CD14-positive monocyte (primary cell): ENCODE data around the gene PUS7. TPM values are rescaled to one million over a fixed set of nuclear protein-coding genes. Genes with fewer than 3 reads are reported as not detected.

ENCODE experiments used
- DNase-seq, 3 donors: peaks; one replicate each; pipeline ENCODE4 v3.0.0-alpha.2; 2011 to 2022
- H2AFZ ChIP-seq: 2 replicates; pipeline ENCODE4 v1.6.0; 2012; ENCODE audit warnings: mild to moderate bottlenecking, low read depth, low read length, inconsistent platforms; ENCODE audit not compliant: insufficient read depth, poor library complexity, severe bottlenecking
- H3K27ac ChIP-seq, 2 donors: 1 replicate in 1 of 2; 2 replicates in 1 of 2; pipeline ENCODE4 v1.5.1; 2012 to 2013; ENCODE audit warnings: low read length in 2 of 2, control low read depth in 1 of 2, inconsistent platforms in 1 of 2, low read depth in 1 of 2, mild to moderate bottlenecking in 1 of 2
- H3K27me3 ChIP-seq, 2 donors: one replicate each; pipeline versions ENCODE4 v1.6.0 to v1.6.1; 2011 to 2013; ENCODE audit warnings: low read length in 2 of 2; ENCODE audit not compliant: control insufficient read depth in 2 of 2, insufficient read depth in 2 of 2
- H3K36me3 ChIP-seq, 2 donors: replicated peaks in 1 of 2; 1 replicate in 1 of 2; 2 replicates in 1 of 2; pipeline versions ENCODE4 v1.5.1 to v1.6.1; 2012 to 2013; ENCODE audit warnings: low read length in 2 of 2, control low read depth in 1 of 2, inconsistent platforms in 1 of 2, mild to moderate bottlenecking in 1 of 2; ENCODE audit not compliant: insufficient read depth in 2 of 2, control insufficient read depth in 1 of 2
- H3K4me1 ChIP-seq, 2 donors: 1 replicate in 1 of 2; 2 replicates in 1 of 2; pipeline versions ENCODE4 v1.5.1 to v1.6.1; 2012 to 2013; ENCODE audit warnings: low read length in 2 of 2, control low read depth in 1 of 2, inconsistent platforms in 1 of 2, mild to moderate bottlenecking in 1 of 2, moderate library complexity in 1 of 2; ENCODE audit not compliant: insufficient read depth in 2 of 2, control insufficient read depth in 1 of 2
- H3K4me2 ChIP-seq: replicated peaks from 2 replicates; pipeline ENCODE3; 2012; ENCODE audit warnings: low read length, moderate library complexity, mild to moderate bottlenecking; ENCODE audit not compliant: poor library complexity, severe bottlenecking; ENCODE audit errors: extremely low read depth
- H3K4me3 ChIP-seq, 3 experiments: fragments of 200-600 bp in 1 of 3; sonication (generic) in 1 of 3; replicated peaks in 1 of 3; 1 replicate in 2 of 3; 2 replicates in 1 of 3; pipeline ENCODE4 v1.5.1; 2011 to 2013; ENCODE audit warnings: low read length in 3 of 3, mild to moderate bottlenecking in 3 of 3, control low read depth in 2 of 3, low read depth in 2 of 3, inconsistent platforms in 1 of 3, moderate library complexity in 1 of 3
- H3K79me2 ChIP-seq: 2 replicates; pipeline ENCODE4 v1.6.0; 2012; ENCODE audit warnings: mild to moderate bottlenecking, control low read depth, inconsistent platforms, low read length, moderate library complexity; ENCODE audit not compliant: insufficient read depth
- H3K9ac ChIP-seq: 2 replicates; pipeline ENCODE4 v1.6.0; 2017; ENCODE audit warnings: low read length, mild to moderate bottlenecking; ENCODE audit not compliant: insufficient read depth, poor library complexity, severe bottlenecking
- H3K9me3 ChIP-seq, 2 donors: replicated peaks in 1 of 2; 1 replicate in 1 of 2; 2 replicates in 1 of 2; pipeline versions ENCODE4 v1.5.1 to v1.6.1; 2012 to 2013; ENCODE audit warnings: low read length in 2 of 2, control low read depth in 1 of 2; ENCODE audit not compliant: control insufficient read depth in 1 of 2, insufficient read depth in 1 of 2
- H4K20me1 ChIP-seq: 2 replicates; pipeline ENCODE4 v1.6.0; 2012; ENCODE audit warnings: mild to moderate bottlenecking, low read length, control low read depth, moderate library complexity; ENCODE audit not compliant: insufficient read depth
- H3K27ac Mint-ChIP-seq, 7 donors: one replicate each; pipeline ENCODE4 v1.8.0; 2020; ENCODE audit warnings: mild to moderate bottlenecking in 7 of 7, mixed read lengths in 7 of 7, moderate library complexity in 6 of 7, inconsistent platforms in 2 of 7
- H3K27me3 Mint-ChIP-seq, 3 donors: one replicate each; pipeline ENCODE4 v1.8.0; 2021 to 2022; ENCODE audit warnings: low read depth in 3 of 3, mild to moderate bottlenecking in 3 of 3, mixed read lengths in 3 of 3, moderate library complexity in 3 of 3, inconsistent platforms in 1 of 3
- H3K36me3 Mint-ChIP-seq, 2 donors: one replicate each; pipeline ENCODE4 v1.8.0; 2020; ENCODE audit warnings: mixed read lengths in 2 of 2, inconsistent platforms in 1 of 2, mild to moderate bottlenecking in 1 of 2
- H3K4me1 Mint-ChIP-seq: one replicate; pipeline ENCODE4 v1.8.0; 2020; ENCODE audit warnings: mild to moderate bottlenecking, mixed read lengths
- H3K4me3 Mint-ChIP-seq, 2 donors: one replicate each; pipeline ENCODE4 v1.8.0; 2020; ENCODE audit warnings: mild to moderate bottlenecking in 2 of 2, mixed read lengths in 2 of 2, moderate library complexity in 1 of 2
- H3K9me3 Mint-ChIP-seq, 7 donors: one replicate each; pipeline ENCODE4 v1.8.0; 2020 to 2022; ENCODE audit warnings: mixed read lengths in 7 of 7, mild to moderate bottlenecking in 6 of 7, moderate library complexity in 6 of 7, inconsistent platforms in 2 of 7
- CTCF ChIP-seq: fragments of 200-600 bp; IDR thresholded peaks from one replicate; pipeline ENCODE4 v1.8.0; 2022; ENCODE audit warnings: antibody characterized with exemption, mild to moderate bottlenecking
- WGBS: methylation state at CpG from one replicate; pipeline ENCODE4 v1.1.5; 2013; ENCODE audit warnings: missing lambda C conversion rate; ENCODE audit not compliant: insufficient coverage; 5-methylcytosine and 5-hydroxymethylcytosine counted together
- intact Hi-C, 2 donors: fragments of 100-400 bp; cut with micrococcal nuclease; formaldehyde crosslinking; loops; one replicate each; pipeline versions ENCODE4 v1.15.0 to v1.15.1; 2023
- polyA plus RNA-seq, 3 donors: library from polyadenylated mRNA; depleted of rRNA in 1 of 3; unstranded in 2 of 3; stranded (reverse) in 1 of 3; fragments of 300-500 nt in 2 of 3; fragments of >200 nt in 1 of 3; fragmentation: Illumina TruSeq in 2 of 3; gene quantifications; 1 replicate in 2 of 3; 2 replicates in 1 of 3; pipeline ENCODE4 v1.2.3, GENCODE V29; 2012 to 2021

Gene PUS7
- polyA plus RNA-seq, 3 donors, result 1.3 to 1.8 (median 1.6) TPM

- Mint-ChIP-seq H3K9me3 (no peaks in the 10 kb centered on the region), H3K4me1 (no peaks in the 10 kb centered on the region), H3K36me3 (no peaks in the 10 kb centered on the region), H3K4me3 (no peak overlapping the region), H3K27ac (no peak overlapping the region), H3K27me3 (peaks cover 0 to 4% (median 2%) of the 10 kb centered on the region in 3 donors)
- H3K79me2 ChIP-seq, result no peaks in the 10 kb centered on the region
- no peak overlapping the region for H3K4me3 ChIP-seq
- H3K27me3 ChIP-seq, result no peaks in the 10 kb centered on the region
- H4K20me1 ChIP-seq, result no peaks in the 10 kb centered on the region
- peak; percentile 8 to 17 (median 9) for DNase-seq
- intact Hi-C loops, result no loop called here
- no peak overlapping the region for H3K4me2 ChIP-seq
- no CpG with 5 or more reads among the region's 4 CpGs for WGBS
- H3K9me3 ChIP-seq, result no peaks in the 10 kb centered on the region
- H3K9ac ChIP-seq, result no peak overlapping the region
- H3K36me3 ChIP-seq, result no peaks in the 10 kb centered on the region
- TF ChIP-seq CTCF, result peak; percentile 45
- H3K4me1 ChIP-seq, result no peaks in the 10 kb centered on the region
- no peak overlapping the region for H2AFZ ChIP-seq
- no peak overlapping the region for H3K27ac ChIP-seq
Measured at GRCh38 chr7:105429746-105430612, 92.1 kb downstream of the PUS7 start.

GRCh38 chr7:105426606-105427146, 95.4 kb downstream of the PUS7 start:
- no peak overlapping the region for H3K4me2 ChIP-seq
- no peaks in the 10 kb centered on the region for H3K36me3 Mint-ChIP-seq
- no peaks in the 10 kb centered on the region for H4K20me1 ChIP-seq
- no peak overlapping the region for H3K27ac ChIP-seq
- intact Hi-C loops, result no loop called here
- TF ChIP-seq CTCF, result no peak
- peaks cover 0 to 2% (median 0%) of the 10 kb centered on the region in 7 donors for H3K9me3 Mint-ChIP-seq
- no peaks in the 10 kb centered on the region for H3K27me3 ChIP-seq
- H3K4me3 Mint-ChIP-seq, result no peak overlapping the region
- no peak overlapping the region for H3K4me3 ChIP-seq
- H2AFZ ChIP-seq, result no peak overlapping the region
- H3K27me3 Mint-ChIP-seq, result peaks cover 2 to 7% (median 2%) of the 10 kb centered on the region in 3 donors
- no peaks in the 10 kb centered on the region for H3K79me2 ChIP-seq
- H3K36me3 ChIP-seq, result no peaks in the 10 kb centered on the region
- H3K27ac Mint-ChIP-seq, result no peak overlapping the region
- DNase-seq, result no peak
- H3K4me1 ChIP-seq, result no peaks in the 10 kb centered on the region
- no peaks in the 10 kb centered on the region for H3K9me3 ChIP-seq
- no peak overlapping the region for H3K9ac ChIP-seq
- H3K4me1 Mint-ChIP-seq, result no peaks in the 10 kb centered on the region
- WGBS, result no CpG with 5 or more reads among the region's 2 CpGs
